ENCODE data around the gene CD7.

CD7 gene

GRCh38 chr17:82281076-82281475 lies 36.3 kb downstream of the CD7 start:
- Histone ChIP-seq H3K9me3 (ENCODE audit: low read length) (no peaks in the 10 kb centered on the region), H3K4me2 (ENCODE audit: low read length) (no peak overlapping the region), H3K9ac (ENCODE audit: low read length) (no peak overlapping the region), H3K27me3 (ENCODE audit: insufficient read depth, low read length) (no peaks in the 10 kb centered on the region; the same call in 1 of the 2 replicates), H4K20me1 (ENCODE audit: insufficient read depth, low read length) (no peaks in the 10 kb centered on the region), H2AFZ (ENCODE audit: low read length) (no peak overlapping the region), H3K4me3 (ENCODE audit: low read depth, low read length, poor library complexity, severe bottlenecking) (no peak overlapping the region), H3K4me1 (ENCODE audit: insufficient read depth, low read length, severe bottlenecking) (peaks cover 15% of the 10 kb centered on the region), H3F3A (ENCODE audit: insufficient read depth, low read length) (no peaks in the 10 kb centered on the region), H3K36me3 (ENCODE audit: insufficient read depth, low read length) (no peaks in the 10 kb centered on the region), H3K79me2 (ENCODE audit: insufficient read depth, low read length) (no peaks in the 10 kb centered on the region), H3K27ac (ENCODE audit: low read depth, low read length, poor library complexity, severe bottlenecking) (no peak overlapping the region), H3K9me2 (ENCODE audit: low read depth, low read length) (no peaks in the 10 kb centered on the region)
- no peak for TF ChIP-seq EZH2 (IDR thresholded peaks at IDR 0.05; ENCODE audit: borderline replicate concordance, low read length)
- TF ChIP-seq, protein P1, sequence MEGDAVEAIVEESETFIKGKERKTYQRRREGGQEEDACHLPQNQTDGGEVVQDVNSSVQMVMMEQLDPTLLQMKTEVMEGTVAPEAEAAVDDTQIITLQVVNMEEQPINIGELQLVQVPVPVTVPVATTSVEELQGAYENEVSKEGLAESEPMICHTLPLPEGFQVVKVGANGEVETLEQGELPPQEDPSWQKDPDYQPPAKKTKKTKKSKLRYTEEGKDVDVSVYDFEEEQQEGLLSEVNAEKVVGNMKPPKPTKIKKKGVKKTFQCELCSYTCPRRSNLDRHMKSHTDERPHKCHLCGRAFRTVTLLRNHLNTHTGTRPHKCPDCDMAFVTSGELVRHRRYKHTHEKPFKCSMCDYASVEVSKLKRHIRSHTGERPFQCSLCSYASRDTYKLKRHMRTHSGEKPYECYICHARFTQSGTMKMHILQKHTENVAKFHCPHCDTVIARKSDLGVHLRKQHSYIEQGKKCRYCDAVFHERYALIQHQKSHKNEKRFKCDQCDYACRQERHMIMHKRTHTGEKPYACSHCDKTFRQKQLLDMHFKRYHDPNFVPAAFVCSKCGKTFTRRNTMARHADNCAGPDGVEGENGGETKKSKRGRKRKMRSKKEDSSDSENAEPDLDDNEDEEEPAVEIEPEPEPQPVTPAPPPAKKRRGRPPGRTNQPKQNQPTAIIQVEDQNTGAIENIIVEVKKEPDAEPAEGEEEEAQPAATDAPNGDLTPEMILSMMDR (IDR thresholded peaks at IDR 0.05; ENCODE audit: low read length) = no peak

DNA sequence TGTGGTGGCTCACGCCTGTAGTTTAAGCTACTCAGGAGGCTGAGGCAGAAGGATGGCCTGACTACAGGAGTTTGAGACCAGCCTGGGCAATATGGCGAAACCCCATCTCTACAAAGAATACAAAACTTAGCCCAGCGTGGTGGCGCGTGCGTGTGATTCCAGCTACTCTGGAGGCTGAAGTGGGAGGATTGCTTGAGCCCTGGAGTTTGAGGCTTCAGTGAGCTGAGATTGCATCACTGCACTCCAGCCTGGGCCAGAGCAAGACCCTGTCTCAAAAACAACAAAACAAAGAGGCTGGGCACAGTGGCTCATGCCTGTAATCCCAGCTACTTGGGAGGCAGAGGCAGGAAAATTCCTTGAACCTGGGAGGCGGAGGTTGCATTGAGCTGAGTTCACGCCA lies 36.9 kb downstream of the CD7 start:
- Histone ChIP-seq H3K9ac (ENCODE audit: low read length) (no peak overlapping the region), H3K9me2 (ENCODE audit: low read depth, low read length) (no peaks in the 10 kb centered on the region), H3K27me3 (ENCODE audit: insufficient read depth, low read length) (no peaks in the 10 kb centered on the region; the same call in none of the 2 replicates), H2AFZ (ENCODE audit: low read length) (no peak overlapping the region), H3K4me3 (ENCODE audit: low read depth, low read length, poor library complexity, severe bottlenecking) (no peak overlapping the region), H4K20me1 (ENCODE audit: insufficient read depth, low read length) (no peaks in the 10 kb centered on the region), H3K4me1 (ENCODE audit: insufficient read depth, low read length, severe bottlenecking) (peaks cover 15% of the 10 kb centered on the region), H3K27ac (ENCODE audit: low read depth, low read length, poor library complexity, severe bottlenecking) (no peak overlapping the region), H3K79me2 (ENCODE audit: insufficient read depth, low read length) (no peaks in the 10 kb centered on the region), H3K9me3 (ENCODE audit: low read length) (no peaks in the 10 kb centered on the region), H3K4me2 (ENCODE audit: low read length) (no peak overlapping the region), H3F3A (ENCODE audit: insufficient read depth, low read length) (no peaks in the 10 kb centered on the region), H3K36me3 (ENCODE audit: insufficient read depth, low read length) (no peaks in the 10 kb centered on the region)
- no peak for TF ChIP-seq EZH2 (IDR thresholded peaks at IDR 0.05; ENCODE audit: borderline replicate concordance, low read length)
- TF ChIP-seq, protein P1 (IDR thresholded peaks at IDR 0.05; ENCODE audit: low read length) = no peak

DNA sequence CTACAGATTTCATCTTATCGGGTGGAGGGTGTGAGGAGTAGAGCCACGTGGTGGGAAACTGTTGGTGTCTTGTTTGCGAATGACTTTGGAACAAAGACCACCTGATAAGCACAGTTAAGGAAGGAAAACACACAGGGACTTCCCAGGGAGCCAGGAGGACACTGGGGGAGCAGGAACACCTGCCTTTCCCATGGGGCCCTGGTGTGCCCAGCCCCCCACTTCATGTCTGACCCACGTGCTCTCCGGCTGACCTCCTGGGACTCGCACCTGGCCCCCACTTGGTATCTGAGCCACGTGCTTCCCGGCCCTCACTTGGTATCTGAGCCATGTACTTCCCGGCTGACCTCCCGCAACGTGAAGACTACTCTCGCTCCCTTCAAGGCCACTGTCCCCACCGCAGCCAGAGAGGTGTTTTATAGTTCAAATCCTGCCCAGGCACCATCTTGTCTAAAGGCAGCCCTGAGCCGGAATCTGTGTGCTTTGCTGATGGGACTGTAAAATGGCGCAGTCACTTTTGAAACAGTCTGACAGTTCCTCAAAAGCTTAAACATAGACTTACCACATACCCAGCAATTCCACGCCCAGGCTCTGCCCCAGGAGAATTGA lies 38.5 kb downstream of the CD7 start:
- Histone ChIP-seq H3K9ac (ENCODE audit: low read length) (no peak overlapping the region; the same call in 1 of the 2 replicates), H2AFZ (ENCODE audit: low read length) (peak overlapping the region; percentile 18; the same call in 1 of the 2 replicates), H3K79me2 (ENCODE audit: insufficient read depth, low read length) (no peaks in the 10 kb centered on the region), H3F3A (ENCODE audit: insufficient read depth, low read length) (no peaks in the 10 kb centered on the region), H3K4me1 (ENCODE audit: insufficient read depth, low read length, severe bottlenecking) (peaks cover 32% of the 10 kb centered on the region), H3K27me3 (ENCODE audit: insufficient read depth, low read length) (peaks cover 9% of the 10 kb centered on the region), H3K9me2 (ENCODE audit: low read depth, low read length) (no peaks in the 10 kb centered on the region), H3K4me2 (ENCODE audit: low read length) (peak overlapping the region; percentile 8), H3K4me3 (ENCODE audit: low read depth, low read length, poor library complexity, severe bottlenecking) (no peak overlapping the region), H3K27ac (ENCODE audit: low read depth, low read length, poor library complexity, severe bottlenecking) (no peak overlapping the region), H3K36me3 (ENCODE audit: insufficient read depth, low read length) (no peaks in the 10 kb centered on the region), H4K20me1 (ENCODE audit: insufficient read depth, low read length) (no peaks in the 10 kb centered on the region), H3K9me3 (ENCODE audit: low read length) (no peaks in the 10 kb centered on the region)
- TF ChIP-seq, protein P1 (IDR thresholded peaks at IDR 0.05; ENCODE audit: low read length) = no peak
- TF ChIP-seq EZH2 (IDR thresholded peaks at IDR 0.05; ENCODE audit: borderline replicate concordance, low read length) = no peak

All from OCI-LY1 (cell line).